Stimulated activated CD8-positive, alpha-beta memory T cell treated with anti-CD3 and anti-CD28 coated beads, Interleukin-2, amount 100 ng/mL, for 1 hour (primary cell): ENCODE measurements around the gene LRP1B.

Experiments used
- DNase-seq, 2 donors: peaks; one replicate each; pipeline ENCODE4 v3.0.0-alpha.2; 2020; ENCODE audit warnings: low read depth in 2 of 2

The LRP1B gene

GRCh38 chr2:140843186-140843585, 1287.6 kb downstream of the LRP1B start:
- no peak for DNase-seq

DNA sequence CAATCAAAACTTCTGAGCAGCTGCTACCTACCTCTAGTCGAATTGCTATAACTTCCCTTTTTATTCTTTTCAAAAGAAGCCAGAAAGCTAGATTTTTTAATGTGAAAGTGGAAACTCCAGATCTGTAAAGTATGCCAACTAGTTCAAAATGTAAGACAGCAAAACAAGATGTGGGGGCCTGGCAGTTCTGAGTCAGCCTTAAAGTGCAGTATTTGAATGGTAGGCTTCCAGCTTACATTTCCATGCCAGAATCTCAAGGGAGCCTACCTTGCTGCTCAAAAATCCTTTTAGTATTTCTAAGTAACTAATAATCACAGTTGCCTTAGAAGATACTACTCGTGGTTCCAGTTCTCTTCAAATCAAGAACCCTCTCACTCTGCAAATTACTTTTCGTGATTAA, 1288.7 kb downstream of the LRP1B start:
- no peak for DNase-seq

GRCh38 chr2:140841141-140841540, 1289.7 kb downstream of the LRP1B start:
- DNase-seq, result no peak

- no peak for DNase-seq
These were observed 1294.0 kb downstream of the LRP1B start for GRCh38 chr2:140836826-140837225.

DNA sequence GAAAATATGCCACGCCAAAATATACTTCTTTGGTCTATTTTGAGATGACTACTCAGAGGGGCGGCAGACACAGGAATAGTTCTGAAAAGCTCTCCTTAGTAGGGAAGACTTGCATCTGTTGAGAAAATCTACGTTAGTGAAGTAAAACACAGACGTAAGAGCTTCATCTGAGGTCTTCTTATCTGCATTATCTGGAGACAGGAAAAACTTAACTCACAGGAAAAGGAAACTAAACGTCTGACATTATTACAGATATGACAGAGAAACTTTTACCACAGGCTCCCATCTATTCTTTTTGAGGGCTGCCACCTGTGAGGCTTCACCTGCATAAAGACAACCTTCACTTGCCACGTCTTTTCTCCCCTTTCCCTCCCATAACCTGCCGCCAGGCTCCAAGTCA, 1295.7 kb downstream of the LRP1B start:
- DNase-seq, result no peak

- DNase-seq, result no peak
These were observed 1316.7 kb downstream of the LRP1B start for GRCh38 chr2:140814141-140814540.

DNA sequence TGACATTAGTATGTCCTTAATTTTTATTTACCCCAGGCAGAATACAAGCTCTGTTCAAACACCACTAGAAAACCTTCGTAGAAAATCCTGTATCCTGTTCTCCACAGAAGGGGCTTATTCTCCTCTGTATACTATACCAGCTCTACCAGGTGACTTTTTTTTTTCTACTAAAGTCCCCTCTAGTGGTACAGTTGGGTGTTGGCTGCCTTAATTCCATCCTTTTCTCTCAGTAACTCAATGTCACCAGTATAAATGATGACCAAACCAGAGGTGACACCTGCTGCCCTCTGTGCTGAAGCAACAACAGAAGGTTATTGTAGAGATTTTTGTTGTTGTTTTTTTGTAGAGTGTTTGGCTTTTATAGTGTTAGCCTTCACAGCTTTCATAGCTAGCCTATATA, 1322.0 kb downstream of the LRP1B start:
- DNase-seq, result no peak

- DNase-seq, result no peak
These were observed 1322.6 kb downstream of the LRP1B start for GRCh38 chr2:140808211-140808610.

DNA sequence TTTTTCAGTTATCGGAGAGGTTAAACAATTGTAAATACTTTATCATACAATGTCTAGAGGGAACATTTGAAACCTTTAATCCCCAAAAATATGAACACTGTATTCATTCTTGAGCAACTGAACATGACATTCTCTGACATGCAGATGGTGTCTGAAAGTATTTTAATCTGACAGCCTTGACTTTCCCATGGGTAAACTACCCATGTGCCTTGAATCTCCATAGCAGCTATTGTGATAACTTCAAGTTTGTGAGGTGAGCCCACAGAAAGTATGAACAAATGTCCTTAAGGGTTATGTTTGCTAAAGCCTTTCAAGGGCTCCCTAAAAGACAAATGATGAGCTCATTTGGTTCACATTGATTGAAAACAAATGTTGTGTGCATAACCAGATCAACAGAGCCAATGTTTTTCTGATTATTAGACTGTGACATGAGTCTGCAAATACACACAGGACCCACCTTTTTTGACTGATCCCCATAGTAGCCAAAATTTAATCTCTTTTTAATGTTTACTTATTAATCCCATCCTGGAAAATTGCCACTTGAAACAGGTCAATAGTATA, 1326.0 kb downstream of the LRP1B start:
- no peak for DNase-seq

DNA sequence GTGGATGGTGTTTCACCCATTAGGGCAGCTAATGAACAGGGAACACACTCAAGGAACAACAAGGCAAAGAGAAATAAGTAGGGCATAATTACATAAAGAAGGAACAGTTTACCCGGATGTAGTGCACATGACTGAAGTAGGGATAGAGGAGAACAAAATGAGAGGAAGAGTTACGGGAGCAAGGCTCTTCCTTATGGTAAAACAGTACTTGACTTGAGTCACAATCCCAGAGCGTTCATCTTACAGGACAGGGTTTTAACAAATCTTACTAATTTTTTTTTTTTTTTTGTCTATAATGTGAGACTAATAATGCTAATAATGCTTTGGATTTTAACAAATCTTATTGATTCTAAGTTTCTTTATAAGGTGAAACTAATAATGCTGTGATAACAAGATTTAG, 1329.5 kb downstream of the LRP1B start:
- no peak for DNase-seq

DNA sequence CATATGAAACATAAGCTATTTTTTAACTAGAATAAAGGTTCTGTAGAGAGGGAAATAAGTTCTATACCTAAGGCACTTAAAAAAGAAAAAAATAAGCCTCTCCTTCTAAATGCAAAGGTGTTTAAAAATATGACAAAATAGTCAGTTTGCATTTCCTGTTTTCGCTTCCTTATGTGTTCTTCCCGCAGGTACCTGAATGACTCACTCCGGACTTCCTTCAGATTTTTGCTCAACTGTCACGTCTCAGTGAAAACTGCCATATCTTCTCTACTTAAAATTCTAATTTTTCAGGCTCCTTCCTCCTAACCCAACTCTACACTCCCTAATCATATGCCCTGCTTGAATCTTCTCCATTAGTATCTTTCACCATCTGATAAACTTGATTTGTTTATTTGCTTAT, 1333.1 kb downstream of the LRP1B start:
- DNase-seq, result no peak

- DNase-seq, result no peak
These were observed 1339.0 kb downstream of the LRP1B start for GRCh38 chr2:140791802-140792201.

- DNase-seq, result no peak
These were observed 1344.2 kb downstream of the LRP1B start for GRCh38 chr2:140786585-140786984.

DNA sequence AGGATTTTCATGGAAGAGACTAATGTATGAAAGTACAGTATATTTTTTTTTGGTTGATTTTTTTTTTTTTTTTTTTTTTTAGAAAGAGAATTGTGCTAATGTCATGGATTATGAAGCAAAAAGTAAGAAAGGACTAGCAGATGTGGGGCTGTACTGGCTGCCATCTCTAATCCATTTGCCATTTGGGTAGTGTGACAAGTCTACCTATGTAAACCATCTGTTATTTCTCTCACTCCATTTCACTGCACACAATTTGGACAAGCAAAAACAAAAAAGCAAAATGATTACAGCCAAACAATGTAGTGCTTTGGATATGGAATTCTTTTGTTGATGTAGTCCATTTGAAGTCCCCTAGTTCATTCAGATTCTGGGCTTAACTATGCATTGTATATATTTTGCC, 1355.4 kb downstream of the LRP1B start:
- no peak for DNase-seq

DNA sequence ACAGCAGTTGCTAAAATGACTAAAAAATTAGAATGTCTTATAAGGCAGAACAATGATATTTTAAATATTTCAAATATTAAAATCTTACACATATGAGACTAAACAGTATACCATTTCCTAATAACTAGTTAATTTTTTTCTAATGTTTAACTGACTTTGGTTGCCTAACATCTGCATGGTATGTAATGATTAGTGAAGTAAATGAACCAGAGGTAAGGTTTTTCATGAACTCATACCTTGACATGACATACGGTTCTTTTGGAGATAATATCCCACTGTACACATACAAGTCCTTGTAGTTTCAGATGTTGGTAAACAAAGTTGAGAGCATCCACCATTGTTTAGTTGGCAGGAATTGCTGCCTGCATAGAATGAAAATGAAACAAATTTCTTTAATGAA, 1360.2 kb downstream of the LRP1B start:
- no peak for DNase-seq

- DNase-seq, result no peak
These were observed 1369.0 kb downstream of the LRP1B start for GRCh38 chr2:140761807-140762206.

DNA sequence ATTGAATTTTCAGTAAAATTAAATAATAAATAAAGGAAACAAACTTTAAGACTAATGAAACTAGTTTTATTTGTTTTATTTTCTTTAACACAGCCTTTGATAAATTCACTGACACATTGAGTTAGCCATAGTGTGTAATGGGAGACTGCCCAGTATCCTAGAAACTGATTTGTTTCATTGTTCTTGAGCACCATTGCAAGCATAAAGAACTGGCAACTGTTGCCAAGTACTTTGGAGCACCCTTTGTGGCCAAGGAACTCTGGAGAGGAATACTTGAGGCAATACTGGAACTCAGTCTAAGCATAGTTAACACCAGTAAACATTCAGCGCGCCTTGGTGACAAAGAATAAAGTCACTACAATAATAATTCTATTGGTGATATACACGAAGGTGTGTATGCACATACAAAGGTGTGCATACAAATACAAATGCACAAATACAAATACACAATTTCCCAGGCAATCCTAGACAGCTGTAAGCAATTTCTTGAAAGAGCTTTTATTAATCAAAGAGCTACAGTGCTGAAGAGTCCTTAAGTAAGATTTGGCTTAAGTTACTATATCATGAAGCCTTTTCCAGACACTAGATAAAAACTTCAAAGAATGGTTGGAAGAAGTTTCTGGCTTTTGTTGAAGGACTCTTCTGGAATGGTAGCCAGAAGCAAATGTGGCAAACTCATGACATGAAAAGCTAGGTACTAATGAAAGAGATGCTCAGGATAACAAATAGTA, 1371.2 kb downstream of the LRP1B start:
- DNase-seq, result no peak

DNA sequence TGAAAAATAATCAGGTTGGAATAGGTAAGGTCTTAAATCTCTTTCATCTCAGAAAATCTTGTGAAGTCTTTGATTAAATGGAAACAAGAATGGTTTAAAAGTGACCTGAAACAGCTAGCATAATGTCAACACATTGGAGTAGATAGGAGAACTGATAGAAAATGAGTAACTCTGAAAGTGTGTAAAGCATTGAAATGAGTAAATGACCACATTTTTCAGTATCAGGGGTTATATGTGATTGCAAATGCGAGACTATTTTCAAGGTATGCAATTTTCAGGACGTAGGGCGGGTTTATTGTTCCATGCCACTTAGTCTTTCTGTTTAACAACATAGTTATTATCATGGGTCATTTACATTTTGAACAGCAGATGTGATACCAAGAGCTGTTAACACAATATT, 1383.2 kb downstream of the LRP1B start:
- no peak for DNase-seq

DNA sequence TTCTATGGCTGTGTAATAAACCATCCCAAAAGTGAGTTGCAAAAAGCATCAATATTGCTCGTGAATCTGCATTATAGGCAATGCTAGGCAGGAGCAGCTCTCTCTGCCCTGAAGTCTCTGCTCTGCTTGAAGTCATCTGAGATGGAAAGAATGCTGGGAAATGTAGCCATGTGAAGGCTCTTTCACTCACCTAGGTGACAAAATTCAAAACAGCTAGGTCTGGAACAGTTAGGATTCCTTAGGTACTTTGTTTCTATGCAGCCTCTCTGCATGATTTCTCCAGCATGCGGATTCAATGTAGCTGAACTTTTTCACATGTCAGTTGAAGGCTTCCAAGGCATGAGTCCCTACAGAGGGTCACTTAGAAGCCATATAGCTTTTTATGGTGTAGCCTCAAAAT, 1383.7 kb downstream of the LRP1B start:
- no peak for DNase-seq

DNA sequence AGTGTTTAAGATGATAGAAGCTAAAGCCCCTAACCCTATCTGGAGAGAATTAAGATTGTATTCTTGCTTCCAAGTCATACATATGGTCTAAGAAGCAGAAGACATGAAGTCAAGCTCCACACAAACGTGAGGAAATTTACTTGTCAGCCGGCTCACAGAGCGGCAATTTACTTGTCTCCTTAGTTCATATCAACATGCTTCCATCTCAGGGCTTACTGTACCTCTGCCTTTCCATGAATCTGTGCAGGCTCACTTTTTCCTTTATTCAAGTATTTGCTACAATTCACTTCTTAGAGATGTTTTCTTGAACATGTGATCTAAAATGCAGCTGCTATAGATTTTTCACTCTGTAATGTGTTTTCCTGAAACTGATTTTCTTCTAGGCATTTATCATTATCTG, 1386.4 kb downstream of the LRP1B start:
- DNase-seq, result no peak

DNA sequence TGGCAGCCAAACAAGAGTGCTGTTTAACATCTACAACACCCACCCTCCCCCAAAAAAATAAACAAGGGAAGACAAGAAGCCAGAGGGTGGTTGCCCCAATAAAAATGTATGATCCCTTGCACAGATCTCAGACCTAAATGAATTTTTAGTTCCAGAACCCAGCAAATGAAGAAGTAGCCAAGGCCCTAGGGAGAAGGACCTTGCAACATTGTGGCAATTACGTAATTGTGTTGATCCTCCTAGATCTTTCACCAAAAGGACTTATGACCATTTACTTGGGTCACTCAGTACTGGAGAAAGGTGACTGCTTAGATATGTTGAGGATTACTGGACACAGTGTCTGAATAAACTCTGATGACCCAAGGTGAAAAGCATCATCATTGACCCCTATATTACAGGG, 1393.8 kb downstream of the LRP1B start:
- no peak for DNase-seq

GRCh38 chr2:140734992-140735391, 1395.8 kb downstream of the LRP1B start:
- DNase-seq, result no peak

GRCh38 chr2:140718999-140719398, 1411.8 kb downstream of the LRP1B start:
- DNase-seq, result no peak

- no peak for DNase-seq
These were observed 1413.3 kb downstream of the LRP1B start for GRCh38 chr2:140717481-140717880.
